Activated T-cell treated with anti-CD3 and anti-CD28 coated beads, Interleukin-2, amount 50 U/mL, for 24 hours (primary cell): ENCODE results near the gene SNCB.

Experiments used
- DNase-seq: peaks from one replicate; pipeline ENCODE4 v3.0.0-alpha.2; 2020
- H3K27ac Mint-ChIP-seq: 2 replicates; pipeline ENCODE4 v1.8.0; 2020; ENCODE audit warnings: mild to moderate bottlenecking, mixed read lengths
- H3K27me3 Mint-ChIP-seq: 2 replicates; pipeline ENCODE4 v1.8.0; 2020; ENCODE audit warnings: mixed read lengths
- H3K36me3 Mint-ChIP-seq: 2 replicates; pipeline ENCODE4 v1.8.0; 2020; ENCODE audit warnings: low read depth, mixed read lengths
- H3K4me1 Mint-ChIP-seq: 2 replicates; pipeline ENCODE4 v1.8.0; 2020; ENCODE audit warnings: low read depth, mixed read lengths
- H3K4me3 Mint-ChIP-seq: 2 replicates; pipeline ENCODE4 v1.8.0; 2020; ENCODE audit warnings: mild to moderate bottlenecking, moderate library complexity, mixed read lengths
- H3K9me3 Mint-ChIP-seq: 2 replicates; pipeline ENCODE4 v1.8.0; 2020; ENCODE audit warnings: mixed read lengths

SNCB gene

GRCh38 chr5:176629853-176630680, at the start of gene SNCB, which contains the start of gene EIF4E1B:
TSS of gene SNCB (minus strand) at chr5:176630534. CDS start at chr5:176629654, 880 bp downstream.
TSS of gene EIF4E1B (plus strand) at chr5:176630675. CDS start at chr5:176642788, 12,113 bp downstream.
- peaks cover 16% of the 10 kb centered on the region for H3K4me1 Mint-ChIP-seq
- no peaks in the 10 kb centered on the region for H3K36me3 Mint-ChIP-seq
- DNase-seq: peak; percentile 78
- H3K27ac Mint-ChIP-seq: no peak within 1 kb of the TSS
- peaks cover 85% of the 10 kb centered on the region for H3K27me3 Mint-ChIP-seq
- H3K9me3 Mint-ChIP-seq: no peaks in the 10 kb centered on the region
- peak within 1 kb of the TSS; percentile 54 for H3K4me3 Mint-ChIP-seq

GRCh38 chr5:176679365-176680225, 49.3 kb upstream of the SNCB start:
- Mint-ChIP-seq H3K9me3 (peaks cover 5% of the 10 kb centered on the region), H3K4me3 (no peak overlapping the region), H3K27ac (no peak overlapping the region), H3K27me3 (peaks cover 64% of the 10 kb centered on the region), H3K4me1 (no peaks in the 10 kb centered on the region), H3K36me3 (no peaks in the 10 kb centered on the region)
- no peak for DNase-seq

GRCh38 chr5:176678584-176678983, 48.2 kb upstream of the SNCB start:
- Mint-ChIP-seq H3K36me3 (no peaks in the 10 kb centered on the region), H3K4me3 (no peak overlapping the region), H3K9me3 (no peaks in the 10 kb centered on the region), H3K4me1 (no peaks in the 10 kb centered on the region), H3K27me3 (peaks cover 62% of the 10 kb centered on the region), H3K27ac (no peak overlapping the region)
- no peak for DNase-seq

GRCh38 chr5:176677209-176677939, 47.0 kb upstream of the SNCB start:
- Mint-ChIP-seq H3K4me1 (no peaks in the 10 kb centered on the region), H3K36me3 (no peaks in the 10 kb centered on the region), H3K4me3 (no peak overlapping the region), H3K27me3 (peaks cover 57% of the 10 kb centered on the region), H3K27ac (no peak overlapping the region), H3K9me3 (no peaks in the 10 kb centered on the region)
- no peak for DNase-seq

- Mint-ChIP-seq H3K36me3 (no peaks in the 10 kb centered on the region), H3K27me3 (peaks cover 55% of the 10 kb centered on the region), H3K4me3 (no peak overlapping the region), H3K27ac (no peak overlapping the region), H3K4me1 (no peaks in the 10 kb centered on the region), H3K9me3 (no peaks in the 10 kb centered on the region)
- no peak for DNase-seq
Measured at GRCh38 chr5:176676361-176676824, 46.1 kb upstream of the SNCB start.

GRCh38 chr5:176675676-176676360, 45.5 kb upstream of the SNCB start:
- H3K4me3 Mint-ChIP-seq: no peak overlapping the region
- no peak overlapping the region for H3K27ac Mint-ChIP-seq
- no peak for DNase-seq
- peaks cover 57% of the 10 kb centered on the region for H3K27me3 Mint-ChIP-seq
- H3K4me1 Mint-ChIP-seq: no peaks in the 10 kb centered on the region
- H3K9me3 Mint-ChIP-seq: no peaks in the 10 kb centered on the region
- H3K36me3 Mint-ChIP-seq: no peaks in the 10 kb centered on the region

GRCh38 chr5:176674799-176675198, 44.5 kb upstream of the SNCB start:
- DNase-seq: no peak
- Mint-ChIP-seq H3K27ac (no peak overlapping the region), H3K27me3 (peaks cover 48% of the 10 kb centered on the region), H3K4me1 (no peaks in the 10 kb centered on the region), H3K9me3 (no peaks in the 10 kb centered on the region), H3K4me3 (no peak overlapping the region), H3K36me3 (no peaks in the 10 kb centered on the region)

GRCh38 chr5:176673651-176674583, 43.6 kb upstream of the SNCB start:
- H3K27ac Mint-ChIP-seq: no peak overlapping the region
- no peaks in the 10 kb centered on the region for H3K9me3 Mint-ChIP-seq
- no peaks in the 10 kb centered on the region for H3K36me3 Mint-ChIP-seq
- peaks cover 39% of the 10 kb centered on the region for H3K27me3 Mint-ChIP-seq
- no peak overlapping the region for H3K4me3 Mint-ChIP-seq
- no peaks in the 10 kb centered on the region for H3K4me1 Mint-ChIP-seq
- DNase-seq: no peak

GRCh38 chr5:176671890-176672747, 41.8 kb upstream of the SNCB start:
- DNase-seq: no peak
- H3K4me1 Mint-ChIP-seq: no peaks in the 10 kb centered on the region
- H3K36me3 Mint-ChIP-seq: no peaks in the 10 kb centered on the region
- no peak overlapping the region for H3K4me3 Mint-ChIP-seq
- no peak overlapping the region for H3K27ac Mint-ChIP-seq
- peaks cover 22% of the 10 kb centered on the region for H3K27me3 Mint-ChIP-seq
- H3K9me3 Mint-ChIP-seq: no peaks in the 10 kb centered on the region

GRCh38 chr5:176671399-176671798, 41.1 kb upstream of the SNCB start:
- Mint-ChIP-seq H3K36me3 (no peaks in the 10 kb centered on the region), H3K4me3 (no peak overlapping the region), H3K27ac (no peak overlapping the region), H3K4me1 (no peaks in the 10 kb centered on the region), H3K27me3 (peaks cover 19% of the 10 kb centered on the region), H3K9me3 (no peaks in the 10 kb centered on the region)
- no peak for DNase-seq

- peaks cover 19% of the 10 kb centered on the region for H3K27me3 Mint-ChIP-seq
Measured at GRCh38 chr5:176670449-176670848, 40.1 kb upstream of the SNCB start.

GRCh38 chr5:176667637-176668036, 37.3 kb upstream of the SNCB start:
- Mint-ChIP-seq H3K27ac (no peak overlapping the region), H3K27me3 (peaks cover 26% of the 10 kb centered on the region), H3K9me3 (no peaks in the 10 kb centered on the region), H3K4me1 (no peaks in the 10 kb centered on the region), H3K36me3 (no peaks in the 10 kb centered on the region), H3K4me3 (no peak overlapping the region)
- DNase-seq: no peak

More at GRCh38 chr5:176670449-176670848, 40.1 kb upstream of the SNCB start:
- H3K36me3 Mint-ChIP-seq: no peaks in the 10 kb centered on the region
- no peaks in the 10 kb centered on the region for H3K4me1 Mint-ChIP-seq
- no peaks in the 10 kb centered on the region for H3K9me3 Mint-ChIP-seq
- DNase-seq: no peak
- no peak overlapping the region for H3K27ac Mint-ChIP-seq
- no peak overlapping the region for H3K4me3 Mint-ChIP-seq
